ENCODE measurements around the gene TRAF2.

GRCh38 chr9:136913701-136914438, 27.6 kb downstream of the TRAF2 start:
- no peak for TF ChIP-seq EZH2 (IDR thresholded peaks at IDR 0.05; ENCODE audit: borderline replicate concordance, low read length)
- no peak for TF ChIP-seq CTCF (IDR thresholded peaks at IDR 0.05; ENCODE audit: low read length)
